ENCODE measurements around the gene LGI1.

The LGI1 gene

GRCh38 chr10:93755443-93756116, 2.2 kb upstream of the LGI1 start:
- no peak for DNase-seq

DNA sequence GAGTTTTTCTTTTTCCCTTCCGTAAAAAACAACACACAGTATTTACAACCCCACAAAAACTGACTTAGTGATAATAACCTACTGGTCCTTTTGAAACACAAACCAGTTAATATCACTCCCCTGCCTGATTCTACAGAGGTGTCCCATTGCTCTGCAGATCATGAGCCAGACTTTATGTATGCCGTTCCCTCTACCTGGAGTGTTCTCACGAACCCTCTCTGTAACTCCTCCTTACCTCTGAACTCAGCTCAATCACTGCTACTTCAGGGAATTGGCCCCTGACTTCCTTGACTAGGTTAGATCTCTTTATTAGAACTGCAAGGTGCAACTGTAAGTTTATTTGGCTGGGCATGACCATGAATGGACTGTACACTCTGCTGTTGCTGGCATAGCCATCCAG, 1.6 kb upstream of the LGI1 start:
- no peak for DNase-seq

DNA sequence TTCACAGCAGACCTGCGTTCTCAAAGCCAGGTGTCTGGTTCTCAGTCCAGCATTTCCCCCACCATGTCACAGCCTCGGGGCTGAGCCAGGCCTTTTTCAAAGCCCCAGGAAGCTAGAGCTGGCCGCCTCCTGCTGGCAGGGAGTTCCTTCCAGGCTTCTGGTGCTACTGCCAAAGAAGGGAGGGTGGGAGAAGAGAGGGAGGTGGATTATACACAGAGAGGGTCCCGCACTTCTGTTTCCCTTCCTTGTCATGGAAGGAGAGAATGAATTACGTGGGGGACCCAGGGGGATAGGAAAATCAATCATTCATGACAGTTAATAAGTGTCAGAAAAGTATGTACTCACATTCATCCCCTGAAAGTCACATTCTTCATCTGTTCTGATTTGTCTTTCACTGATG, 600 bp upstream of the LGI1 start:
- DNase-seq, result no peak

- DNase-seq, result no peak
These were observed 761 bp downstream of the LGI1 start for GRCh38 chr10:93758508-93758885.

GRCh38 chr10:93758891-93759410, 1.2 kb downstream of the LGI1 start:
- no peak for DNase-seq

- DNase-seq, result no peak
These were observed 2.8 kb downstream of the LGI1 start for GRCh38 chr10:93760490-93760889.

- no peak for DNase-seq
These were observed 5.2 kb downstream of the LGI1 start for GRCh38 chr10:93762979-93763391.

DNA sequence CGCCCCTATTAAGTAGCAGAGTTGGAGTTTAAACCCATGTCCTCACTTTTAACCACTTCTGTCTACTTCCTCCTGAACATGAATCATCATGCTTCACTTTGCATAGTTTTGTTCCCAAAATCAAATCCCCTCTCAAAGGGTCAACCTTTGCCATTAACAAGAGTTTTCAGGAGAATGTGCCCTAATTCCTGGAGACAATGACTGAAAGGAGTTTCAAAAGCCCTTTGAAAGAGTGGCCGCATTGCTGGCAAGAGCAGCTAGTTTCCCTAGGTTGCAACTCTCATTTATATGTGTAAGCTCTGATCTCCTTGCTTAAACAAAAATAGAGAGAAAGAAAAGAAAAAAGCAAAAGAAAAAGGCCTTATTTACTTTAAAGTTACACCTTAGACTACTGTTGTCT, 9.2 kb downstream of the LGI1 start:
- DNase-seq, result no peak

DNA sequence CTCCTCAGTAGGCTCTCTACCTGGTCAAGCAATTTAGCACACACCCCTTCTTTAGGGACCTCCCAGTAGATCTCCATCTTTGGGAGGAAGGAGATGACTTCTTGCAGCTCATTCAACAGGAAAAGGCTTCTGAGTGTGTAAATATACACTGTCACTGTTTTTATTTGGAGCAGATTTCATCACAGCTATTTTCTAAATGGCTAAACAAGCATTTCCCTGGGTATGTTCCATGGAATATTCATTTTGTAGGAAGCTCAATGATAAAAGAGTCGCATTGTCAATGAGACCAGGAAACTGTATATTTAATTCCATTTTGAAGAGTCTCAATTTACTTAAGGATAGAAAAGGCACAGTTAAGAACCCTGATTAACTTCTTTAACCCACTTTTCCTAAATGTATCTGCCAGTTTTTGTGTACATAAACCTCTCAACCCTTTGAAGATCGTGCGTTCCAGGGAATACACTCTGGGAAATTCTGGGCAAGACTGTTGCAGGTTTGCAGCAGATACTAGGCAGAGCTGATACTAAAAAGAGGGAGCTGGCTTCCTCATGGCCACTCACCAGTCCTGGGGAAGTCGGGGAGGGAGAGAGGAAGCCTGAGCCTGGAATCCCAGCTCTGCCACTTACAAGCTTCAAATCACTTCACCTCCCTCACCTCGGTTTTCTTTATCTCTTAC, 10.1 kb downstream of the LGI1 start:
- DNase-seq, result no peak

DNA sequence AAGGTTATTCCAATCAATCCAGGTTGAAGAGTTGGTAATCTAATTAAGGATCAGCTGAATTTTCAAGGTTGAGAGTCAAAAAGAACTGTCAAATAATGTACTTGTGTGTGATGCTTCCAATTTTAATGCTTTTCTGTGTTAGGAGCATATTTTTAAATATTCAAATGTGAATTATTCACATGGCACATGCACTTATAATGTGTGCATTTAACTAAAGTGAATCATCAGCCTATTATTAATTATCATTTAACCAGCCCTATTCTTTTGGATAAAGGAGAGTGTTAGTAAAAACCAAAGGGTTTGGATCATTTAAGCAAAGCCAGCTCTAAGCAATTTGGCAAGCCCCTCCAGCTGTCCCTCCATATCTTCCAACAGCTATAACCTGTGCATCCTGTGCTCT, 11.2 kb downstream of the LGI1 start:
- no peak for DNase-seq

- DNase-seq, result no peak
These were observed 13.6 kb downstream of the LGI1 start for GRCh38 chr10:93771354-93771753.

DNA sequence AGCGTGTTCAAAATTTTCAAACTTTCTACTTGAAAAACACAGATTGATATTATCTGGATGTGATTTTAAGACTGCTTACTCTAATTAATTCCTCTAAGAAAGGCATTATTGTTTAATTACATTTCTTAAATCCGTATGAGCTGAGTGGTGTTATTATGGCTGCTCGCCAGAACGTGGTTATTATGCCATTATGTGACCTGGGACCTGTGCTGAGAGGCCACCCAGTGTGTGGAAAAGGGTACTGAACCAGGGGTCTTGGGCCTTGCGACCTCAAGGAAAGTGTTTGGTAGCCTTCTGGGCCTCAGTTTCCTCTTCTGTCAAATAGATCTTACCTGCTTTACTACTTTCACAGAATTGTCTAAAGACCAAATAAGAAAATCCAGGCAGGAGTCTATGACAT, 15.4 kb downstream of the LGI1 start:
- DNase-seq, result no peak

- DNase-seq, result no peak
These were observed 16.0 kb downstream of the LGI1 start for GRCh38 chr10:93773705-93774104.

GRCh38 chr10:93775356-93775755, 17.6 kb downstream of the LGI1 start:
- DNase-seq, result no peak

GRCh38 chr10:93777092-93777491, 19.4 kb downstream of the LGI1 start:
- DNase-seq, result no peak

DNA sequence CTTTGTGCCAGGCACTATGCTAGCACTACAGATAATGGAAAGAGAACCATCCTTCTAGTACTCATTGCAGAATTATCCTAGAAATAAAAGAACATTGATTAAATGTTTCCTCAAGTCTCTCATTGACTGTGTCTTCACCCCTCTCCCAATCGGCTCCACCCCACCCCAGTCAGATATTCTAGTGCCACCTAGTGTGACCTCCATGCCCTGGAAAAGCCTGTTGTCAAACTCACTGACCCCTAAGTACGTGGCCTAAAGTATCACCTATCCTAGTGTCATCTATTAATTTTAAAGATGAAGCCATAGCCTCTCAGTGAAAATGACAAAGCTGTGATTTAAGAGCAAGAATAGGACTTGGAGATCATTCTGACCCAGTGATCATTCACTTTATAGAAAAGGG, 26.3 kb downstream of the LGI1 start:
- DNase-seq, result no peak

GRCh38 chr10:93788413-93789208, 30.9 kb downstream of the LGI1 start:
- no peak for DNase-seq

DNA sequence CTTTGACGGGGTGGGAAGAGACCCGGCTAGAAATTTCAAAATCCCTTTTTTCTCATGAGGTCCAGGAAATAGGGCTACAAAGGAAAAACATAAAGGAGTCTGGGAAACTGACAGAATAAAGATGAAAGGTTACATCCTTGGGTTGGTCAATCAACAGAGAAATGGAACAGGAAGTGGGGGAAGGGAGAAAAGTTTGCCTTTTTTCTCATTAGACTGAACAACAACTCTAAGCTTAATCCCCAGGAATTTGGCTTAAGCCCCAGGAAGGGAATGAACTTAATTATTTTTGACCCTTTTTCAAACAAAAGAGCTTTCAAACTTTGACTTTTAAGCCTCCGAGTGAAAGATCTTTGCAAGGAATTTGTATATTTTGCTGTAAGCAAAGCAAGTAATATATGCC, 32.7 kb downstream of the LGI1 start:
- no peak for DNase-seq

GRCh38 chr10:93796167-93796566, 38.4 kb downstream of the LGI1 start:
- DNase-seq, result no peak

GRCh38 chr10:93797825-93798224, 40.1 kb downstream of the LGI1 start:
- DNase-seq, result no peak

- no peak for DNase-seq
These were observed 41.5 kb downstream of the LGI1 start for GRCh38 chr10:93799155-93799708.

- DNase-seq, result no peak
These were observed 46.5 kb downstream of the LGI1 start for GRCh38 chr10:93804200-93804599.

GRCh38 chr10:93806903-93807302, 49.2 kb downstream of the LGI1 start:
- no peak for DNase-seq

DNA sequence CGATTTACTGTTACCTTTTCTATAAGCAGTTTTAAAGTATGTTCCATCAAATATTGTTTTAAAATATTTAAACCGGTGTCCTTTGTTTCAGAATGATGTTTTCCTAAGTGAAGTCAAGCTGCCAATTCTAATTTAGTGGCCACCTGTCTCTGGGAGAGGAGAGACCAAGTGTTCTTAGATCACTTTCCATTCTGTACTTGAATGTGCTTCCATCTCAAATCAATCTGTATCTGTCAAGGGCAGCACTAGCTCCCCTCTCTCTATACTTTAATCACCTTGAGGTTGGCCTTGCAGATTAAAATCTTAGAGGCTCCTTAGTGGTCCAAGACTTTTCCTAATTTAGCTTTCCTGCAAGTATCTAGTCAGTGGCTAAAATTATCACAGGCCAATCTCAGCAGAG, 49.6 kb downstream of the LGI1 start:
- no peak for DNase-seq
